Hematopoietic multipotent progenitor cell treated with erythropoietin and hydrocortisone succinate and interleukin-3 and kit ligand, for 8 days (in vitro differentiated cells): ENCODE results near the gene PAPPA2.
"Not testable (repeated sequence)": the region's sequence is repeated elsewhere in the genome, so short reads cannot be mapped to it uniquely, and the experiment has no call there.

Source experiments
- DNase-seq: peaks from one replicate; pipeline ENCODE4 v3.0.0-alpha.2; 2015

The PAPPA2 gene

GRCh38 chr1:176694713-176695112 lies 231.7 kb downstream of the PAPPA2 start:
- DNase-seq: no peak

GRCh38 chr1:176696109-176696508 lies 233.1 kb downstream of the PAPPA2 start:
- no peak for DNase-seq

DNA sequence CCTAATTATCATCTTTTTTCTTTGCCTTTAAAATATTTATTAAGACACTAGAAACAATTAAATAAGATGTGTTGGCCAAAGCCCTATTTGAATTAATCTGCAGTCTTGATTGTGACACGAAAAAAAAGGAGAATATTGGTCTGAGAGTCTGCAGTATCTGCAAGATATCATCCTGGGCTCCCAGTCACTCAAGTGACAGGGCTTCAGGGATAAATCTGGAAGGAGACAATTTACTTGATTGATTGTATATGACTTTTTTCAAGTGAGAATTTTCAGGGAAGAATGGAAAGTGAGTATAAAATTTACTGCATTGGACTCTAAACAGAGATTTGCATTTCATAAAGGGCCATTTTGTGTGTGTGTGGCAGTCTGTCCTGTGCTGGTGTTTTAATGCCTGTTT lies 233.7 kb downstream of the PAPPA2 start:
- no peak for DNase-seq

DNA sequence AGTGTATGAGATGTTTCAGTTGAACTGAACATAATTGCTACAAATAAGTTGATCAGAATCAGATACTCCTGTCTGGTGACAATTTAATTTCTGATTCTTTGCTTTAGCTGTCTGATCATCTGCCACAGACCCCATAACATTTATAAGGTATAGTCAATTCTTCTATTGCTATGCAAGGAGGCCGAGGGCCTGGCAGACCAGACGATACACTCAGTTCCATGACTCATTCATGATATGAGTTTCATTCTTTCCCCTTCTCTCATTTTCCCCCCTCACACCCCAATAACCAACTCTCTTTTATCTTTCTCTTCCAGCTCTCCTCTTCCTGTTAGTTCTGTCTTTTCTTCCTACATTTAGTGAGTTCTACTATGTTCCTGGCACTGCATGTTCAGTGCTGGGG lies 236.8 kb downstream of the PAPPA2 start:
- no peak for DNase-seq

DNA sequence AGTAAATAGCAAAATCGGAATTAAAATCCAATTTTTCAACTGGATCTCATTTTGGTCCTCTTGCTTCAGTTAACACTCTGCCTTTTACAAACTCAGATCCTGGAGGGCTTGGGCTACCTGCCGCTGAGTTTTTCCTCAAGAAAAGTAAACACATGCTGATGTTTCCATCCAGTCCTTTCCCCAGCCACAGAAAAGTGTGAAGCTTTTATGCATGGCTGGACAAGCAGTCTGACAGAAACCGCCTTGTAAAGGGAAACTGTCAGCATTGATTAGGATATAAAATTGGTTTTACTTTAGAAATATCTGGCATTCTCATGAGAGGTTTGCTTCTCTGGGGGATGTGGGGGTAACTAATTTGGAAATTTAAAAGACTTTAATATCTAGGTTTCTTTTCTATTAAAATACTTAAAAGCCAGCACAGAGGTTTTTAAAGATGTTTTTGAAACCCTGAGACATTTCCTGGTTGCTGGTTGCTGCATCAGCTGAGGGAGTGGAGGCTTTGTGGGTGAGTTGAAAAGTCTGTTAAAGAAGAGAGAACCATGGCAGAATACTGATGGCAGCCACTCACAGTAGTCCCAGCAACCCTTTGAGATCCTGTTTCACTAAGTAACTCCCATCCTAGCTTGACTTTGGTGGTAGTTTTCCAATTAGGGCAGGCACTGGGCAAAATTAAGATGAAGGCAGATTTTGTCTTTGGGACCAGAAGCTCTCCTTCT lies 238.3 kb downstream of the PAPPA2 start:
- no peak for DNase-seq

DNA sequence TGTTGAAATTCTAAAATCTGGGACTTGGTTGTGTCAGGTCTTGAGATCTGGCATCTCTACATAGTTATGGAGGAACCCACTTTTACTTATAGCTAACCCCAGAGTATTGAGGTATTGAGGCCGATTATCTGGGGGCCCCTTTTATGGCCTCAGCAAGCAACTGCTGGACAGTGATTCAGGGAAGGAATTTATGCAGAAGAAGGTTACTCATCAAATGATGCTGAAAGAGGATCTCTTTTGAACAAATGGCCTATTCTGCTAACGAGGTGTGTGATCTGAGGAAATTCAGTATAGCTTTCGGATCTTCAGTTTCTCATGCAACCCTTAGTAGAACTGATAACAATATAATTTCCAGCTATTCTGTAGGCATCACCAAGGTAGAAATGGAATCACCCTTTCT lies 239.9 kb downstream of the PAPPA2 start:
- no peak for DNase-seq

GRCh38 chr1:176705585-176705984 lies 242.6 kb downstream of the PAPPA2 start:
- no peak for DNase-seq

- DNase-seq: no peak
These were observed 254.2 kb downstream of the PAPPA2 start for GRCh38 chr1:176717066-176717750.

GRCh38 chr1:176719447-176719846 lies 256.5 kb downstream of the PAPPA2 start:
- no peak for DNase-seq

DNA sequence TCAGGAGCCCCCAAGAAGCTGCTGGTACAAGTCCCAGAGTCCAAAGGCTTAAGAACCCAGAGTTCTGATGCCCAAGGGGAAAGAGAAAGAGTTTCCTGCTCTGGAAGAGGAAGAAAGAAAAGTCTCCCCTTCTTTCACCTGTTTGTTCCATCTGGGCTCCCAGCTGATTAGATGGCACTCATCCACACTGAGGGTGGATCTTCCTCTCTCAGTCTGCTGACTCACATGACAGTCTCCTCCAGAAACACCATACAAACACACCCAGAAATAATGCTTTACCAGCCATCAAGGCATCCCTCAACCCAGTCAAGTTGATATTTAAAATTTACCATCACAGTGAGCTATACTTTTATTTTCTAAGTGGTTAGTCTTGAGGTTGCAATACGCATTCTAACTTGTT lies 257.9 kb downstream of the PAPPA2 start:
- no peak for DNase-seq

DNA sequence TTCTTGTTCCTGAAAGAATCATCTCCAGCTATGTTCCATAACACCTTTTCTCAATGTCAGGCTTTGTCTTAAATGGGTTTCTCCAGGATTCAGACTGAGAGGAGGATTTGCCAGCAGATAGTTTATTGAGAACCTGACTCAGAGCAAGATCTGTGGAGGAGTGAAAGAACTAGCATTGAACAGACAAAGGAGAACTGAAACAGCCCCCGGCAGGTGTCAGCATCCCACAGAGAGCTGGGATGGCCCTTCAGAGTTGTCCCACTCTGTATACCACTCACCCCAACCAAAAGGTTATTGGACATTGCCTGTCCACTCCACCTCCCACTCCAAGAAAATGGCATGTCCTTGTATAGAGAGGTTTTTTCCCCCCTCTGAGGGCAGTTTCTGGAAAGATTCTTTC lies 270.7 kb downstream of the PAPPA2 start:
- DNase-seq: no peak

DNA sequence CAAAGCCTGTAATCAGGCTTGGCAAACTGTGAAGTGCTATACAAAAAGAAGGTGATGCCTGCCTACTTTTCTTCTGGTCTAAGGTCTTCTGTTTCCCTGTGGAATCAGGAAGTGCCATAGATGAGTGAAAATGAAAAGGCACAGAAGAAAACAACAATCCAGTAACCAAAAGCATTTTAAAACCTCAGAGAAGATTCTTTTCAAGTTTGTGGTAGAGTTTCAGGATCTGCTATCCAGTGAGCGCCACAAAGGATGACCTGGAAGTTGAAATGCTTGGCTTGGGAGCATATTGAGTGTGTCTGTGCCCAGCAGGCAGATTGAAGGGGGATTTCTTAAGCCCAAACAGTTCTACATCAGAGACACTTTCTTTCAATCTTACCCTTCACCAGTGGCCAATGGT lies 272.2 kb downstream of the PAPPA2 start:
- DNase-seq: no peak

GRCh38 chr1:176736015-176736414 lies 273.0 kb downstream of the PAPPA2 start:
- DNase-seq: no peak

DNA sequence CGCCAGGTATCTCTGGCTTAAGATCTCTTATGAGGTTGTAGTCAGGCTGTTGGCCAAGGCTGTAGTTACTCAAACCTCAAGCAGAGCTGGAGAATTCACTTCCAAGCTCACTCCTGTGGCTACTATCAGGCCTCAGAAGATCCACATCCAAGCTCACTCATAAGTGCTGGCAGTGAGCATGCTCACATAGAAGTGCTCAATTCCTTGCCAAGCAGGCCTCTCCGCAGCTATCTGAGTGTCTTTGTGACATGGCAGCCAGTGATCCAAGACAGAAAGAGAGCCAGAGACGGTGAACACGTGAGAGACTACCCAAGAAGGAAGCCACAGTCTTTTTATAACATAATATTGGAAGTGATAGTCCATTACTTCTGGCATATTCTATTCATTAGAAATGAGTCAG lies 278.2 kb downstream of the PAPPA2 start:
- DNase-seq: no peak

DNA sequence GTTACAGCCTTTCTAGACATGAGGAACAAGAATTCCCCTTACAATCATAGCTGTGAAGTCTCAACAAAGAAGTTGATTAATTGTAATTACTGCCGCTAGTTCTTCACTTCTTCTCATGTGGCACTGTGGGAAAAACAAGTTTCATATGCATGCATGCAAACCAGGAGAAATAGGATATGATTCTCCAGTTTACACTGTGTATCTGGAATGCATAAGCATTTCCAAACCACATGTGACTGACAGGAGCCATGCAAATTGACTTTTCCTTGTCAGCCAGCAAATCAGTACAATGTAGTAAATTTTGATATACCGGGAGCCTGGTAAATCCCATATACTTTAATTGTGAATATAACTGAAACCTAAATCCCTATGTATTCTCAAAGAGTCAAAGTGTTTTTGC lies 279.3 kb downstream of the PAPPA2 start:
- no peak for DNase-seq

DNA sequence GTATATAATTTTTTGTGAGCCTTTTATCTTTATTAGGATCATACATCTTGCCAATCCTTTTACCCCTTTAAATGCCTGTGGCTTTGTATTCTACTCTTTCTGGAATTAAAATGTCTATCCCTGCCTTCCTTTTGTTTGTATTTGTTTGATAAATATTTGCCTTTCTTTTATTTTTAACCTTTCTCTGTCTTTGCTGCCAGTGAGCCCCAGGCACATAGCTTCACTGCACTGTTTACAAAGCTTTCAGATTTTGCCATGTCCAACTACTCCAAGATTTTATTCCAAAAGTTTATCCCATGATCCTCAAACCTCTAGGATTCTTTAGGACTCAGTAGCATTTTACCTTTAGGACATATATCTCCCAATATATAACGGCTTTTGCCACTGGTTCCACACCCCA lies 281.2 kb downstream of the PAPPA2 start:
- DNase-seq: no peak

DNA sequence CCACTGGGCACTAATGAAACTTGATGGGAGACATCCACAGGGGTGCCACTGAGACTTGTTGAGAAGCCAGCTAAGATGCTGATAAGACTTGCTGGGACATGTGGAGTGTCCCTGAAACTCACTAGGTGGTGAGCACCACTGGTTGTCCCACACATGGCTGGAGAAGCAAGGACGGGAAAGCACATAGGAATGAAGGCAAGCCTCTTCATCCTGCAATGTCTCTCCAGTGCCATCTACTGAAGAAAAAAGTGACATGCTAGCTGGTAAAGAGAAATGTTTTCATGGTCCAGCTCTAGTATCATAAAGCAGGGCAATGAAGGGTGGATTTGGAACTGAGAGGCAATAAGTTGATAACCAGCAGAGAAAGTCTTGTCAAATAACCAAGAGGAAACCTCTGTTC lies 283.0 kb downstream of the PAPPA2 start:
- DNase-seq: no peak

GRCh38 chr1:176752505-176752904 lies 289.5 kb downstream of the PAPPA2 start:
- no peak for DNase-seq

DNA sequence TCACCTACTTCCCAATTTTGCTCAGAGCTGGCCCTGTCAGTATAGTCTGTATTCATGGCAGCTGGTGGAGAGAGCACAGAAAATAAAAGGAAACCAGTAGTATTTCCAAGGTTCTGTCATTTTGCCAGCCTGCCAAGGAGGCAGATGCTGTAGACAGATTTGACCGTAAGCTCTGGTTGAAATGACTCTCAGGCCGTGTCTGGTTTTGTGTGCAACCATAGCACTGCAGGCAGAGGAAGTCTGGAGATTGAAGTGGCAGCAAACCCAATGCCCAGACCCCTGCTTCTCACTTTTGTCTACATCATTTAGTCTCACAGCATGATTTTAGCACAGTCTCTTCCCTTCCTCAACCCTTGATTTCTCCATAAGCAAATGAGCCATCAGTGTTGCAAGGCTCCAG lies 291.7 kb downstream of the PAPPA2 start:
- no peak for DNase-seq

DNA sequence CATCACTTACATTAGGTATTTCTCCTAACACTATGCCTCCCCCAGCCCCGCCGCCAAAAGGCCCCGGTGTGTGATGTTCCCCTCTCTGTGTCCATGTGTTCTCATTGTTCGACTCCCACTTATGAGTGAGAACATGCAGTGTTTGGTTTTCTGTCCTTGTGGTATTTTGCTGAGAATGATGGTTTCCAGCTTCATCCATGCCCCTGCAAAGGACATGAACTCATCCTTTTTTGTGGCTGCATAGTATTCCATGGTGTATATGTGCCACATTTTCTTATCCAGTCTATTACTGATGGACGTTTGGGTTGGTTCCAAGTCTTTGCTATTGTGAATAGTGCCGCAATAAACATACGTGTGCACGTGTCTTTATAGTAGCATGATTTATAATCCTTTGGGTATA lies 293.8 kb downstream of the PAPPA2 start:
- not testable (repeated sequence) for DNase-seq

- DNase-seq: no peak
These were observed 302.6 kb downstream of the PAPPA2 start for GRCh38 chr1:176765608-176766007.

DNA sequence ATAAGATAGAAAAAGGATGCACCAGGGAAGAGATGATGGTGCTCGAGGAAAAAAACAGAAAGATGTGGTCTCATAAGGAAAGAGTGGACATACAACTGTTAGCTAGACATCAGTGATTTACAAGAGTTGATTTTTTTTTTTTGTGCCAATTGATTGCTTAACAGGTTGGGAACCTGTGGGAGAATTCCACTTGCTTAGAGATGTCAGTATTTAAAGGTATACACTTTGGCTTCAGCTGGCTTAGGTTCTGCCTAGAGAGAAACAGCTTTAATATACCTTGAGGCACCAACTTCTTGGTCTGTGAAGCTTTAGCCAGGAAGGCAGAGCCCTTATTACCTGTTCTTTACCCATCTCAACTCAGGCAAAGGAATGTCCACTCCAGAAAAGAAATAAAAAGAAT lies 303.8 kb downstream of the PAPPA2 start:
- no peak for DNase-seq

DNA sequence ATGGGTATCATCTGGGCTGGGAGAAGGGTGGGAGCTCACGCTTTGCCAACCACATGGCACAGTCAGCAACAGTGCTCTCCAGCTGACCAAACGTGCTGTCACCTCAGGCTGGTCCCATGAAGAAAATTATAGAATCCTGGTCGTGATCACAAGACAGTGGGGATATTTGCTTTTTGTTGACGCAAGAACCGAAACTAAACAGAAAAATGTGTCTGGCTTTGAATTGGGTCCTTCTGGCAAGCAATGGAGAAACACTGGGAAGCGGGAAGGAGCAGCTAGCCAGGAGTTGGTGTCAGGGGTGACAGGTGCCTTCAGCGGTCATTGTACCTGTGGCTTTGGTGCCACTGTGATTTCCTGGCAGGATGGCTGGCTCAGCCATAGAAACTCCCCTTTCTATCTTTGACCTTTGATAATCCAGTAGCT lies 304.8 kb downstream of the PAPPA2 start:
- DNase-seq: no peak

- no peak for DNase-seq
These were observed 305.6 kb downstream of the PAPPA2 start for GRCh38 chr1:176768532-176768931.

DNA sequence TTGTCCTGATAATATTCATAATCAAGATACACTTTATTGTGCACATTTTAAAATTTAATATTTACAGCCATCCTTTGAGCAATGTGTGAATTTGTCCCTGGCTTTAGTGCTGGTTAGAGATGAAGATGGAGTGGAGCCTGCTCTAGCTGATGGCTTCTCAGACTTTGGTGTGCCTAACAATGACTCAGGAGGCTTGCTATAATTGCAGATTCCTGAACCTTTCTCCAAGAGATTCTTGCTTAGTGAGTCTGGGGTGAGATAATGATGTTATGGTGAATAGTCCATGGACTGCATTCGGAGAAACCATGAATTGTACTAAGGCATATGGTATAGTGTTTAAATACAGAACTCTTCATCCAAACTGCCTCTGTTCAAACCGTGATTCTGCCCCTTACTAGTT lies 307.1 kb downstream of the PAPPA2 start:
- DNase-seq: no peak
